ENCODE data around the gene DPYSL4. TPM values are rescaled to one million over a fixed set of nuclear protein-coding genes. Genes with fewer than 3 reads are reported as not detected.

Gene DPYSL4
- total RNA-seq, result 2.1 and 2.3 TPM in 2 replicates

DNA sequence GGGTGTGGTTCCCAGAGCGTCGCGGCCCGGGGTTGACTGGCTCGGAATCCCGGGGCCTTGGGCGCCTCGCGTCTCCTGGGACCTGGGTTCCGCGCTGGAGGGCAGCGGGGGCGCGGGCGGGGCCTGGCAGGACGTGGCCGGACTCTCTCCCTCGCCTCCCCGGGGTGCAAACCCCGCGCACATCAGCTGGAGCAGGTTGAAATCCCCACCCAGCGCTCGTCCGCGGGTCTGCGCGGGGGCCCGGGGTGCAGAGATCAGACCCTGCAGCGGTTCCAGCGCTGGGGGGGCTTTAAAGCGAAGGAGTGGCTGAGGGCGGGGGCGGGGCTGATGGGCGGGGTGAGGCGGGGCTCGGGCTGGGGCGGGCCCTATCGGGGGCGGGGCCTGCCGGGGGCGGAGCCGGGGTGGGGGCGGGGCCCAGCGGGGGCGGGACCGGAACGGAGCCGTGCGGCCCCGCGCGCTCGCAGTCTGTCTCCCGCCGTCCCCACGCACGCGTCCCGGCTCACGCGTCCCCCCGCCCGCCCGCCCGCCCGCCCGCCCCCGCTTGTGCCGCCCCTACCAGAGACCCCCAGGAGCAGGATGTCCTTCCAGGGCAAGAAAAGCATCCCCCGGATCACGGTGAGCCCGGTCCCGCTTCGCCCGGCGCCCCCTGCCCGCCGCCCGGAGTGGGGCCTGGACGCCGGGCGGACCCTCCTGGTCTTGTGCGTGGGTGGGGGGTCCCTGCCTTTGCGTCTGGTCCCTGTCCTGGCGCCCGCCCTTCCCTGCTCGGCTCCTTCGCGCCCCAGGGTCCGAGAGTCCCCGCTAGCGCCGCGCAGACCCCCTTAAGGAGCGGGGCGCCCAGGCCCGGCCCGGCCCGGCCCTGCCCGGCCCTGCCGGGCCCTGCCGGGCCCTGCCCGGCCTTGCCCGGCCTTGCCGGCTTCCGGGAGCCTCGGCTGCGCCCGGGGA is at the start of gene DPYSL4:
TSS of gene DPYSL4 (plus strand) at position 461 of the 942 bp plus-strand sequence. CDS start at position 577, 116 bp downstream.

Other genes starting within 250 kb of the DPYSL4 start
- gene BNIP3, start 205.0 kb upstream of the DPYSL4 start, total RNA-seq, result 200 and 232 TPM in 2 replicates
- gene JAKMIP3, start 121.0 kb upstream of the DPYSL4 start, total RNA-seq, result 0.11 and 0.25 TPM in 2 replicates
- gene STK32C, start 121.0 kb downstream of the DPYSL4 start, total RNA-seq, result 10.1 and 18.5 TPM in 2 replicates
- gene LRRC27, start 145.2 kb downstream of the DPYSL4 start, total RNA-seq, result 7.1 and 13.9 TPM in 2 replicates
- gene PWWP2B, start 210.3 kb downstream of the DPYSL4 start, total RNA-seq, result 17.4 and 19.0 TPM in 2 replicates

Data from uterine smooth muscle cell (primary cell).